GM18519 (cell line): Measurements from ENCODE around the gene CPXM2.

Experiments used
- ATAC-seq: cut with Tn5 transposase; IDR thresholded peaks from one replicate; pipeline ENCODE4 v1.9.1; 2021; ENCODE audit warnings: mild to moderate bottlenecking, moderate library complexity; ENCODE audit not compliant: unreplicated experiment, low FRiP score

The CPXM2 gene

DNA sequence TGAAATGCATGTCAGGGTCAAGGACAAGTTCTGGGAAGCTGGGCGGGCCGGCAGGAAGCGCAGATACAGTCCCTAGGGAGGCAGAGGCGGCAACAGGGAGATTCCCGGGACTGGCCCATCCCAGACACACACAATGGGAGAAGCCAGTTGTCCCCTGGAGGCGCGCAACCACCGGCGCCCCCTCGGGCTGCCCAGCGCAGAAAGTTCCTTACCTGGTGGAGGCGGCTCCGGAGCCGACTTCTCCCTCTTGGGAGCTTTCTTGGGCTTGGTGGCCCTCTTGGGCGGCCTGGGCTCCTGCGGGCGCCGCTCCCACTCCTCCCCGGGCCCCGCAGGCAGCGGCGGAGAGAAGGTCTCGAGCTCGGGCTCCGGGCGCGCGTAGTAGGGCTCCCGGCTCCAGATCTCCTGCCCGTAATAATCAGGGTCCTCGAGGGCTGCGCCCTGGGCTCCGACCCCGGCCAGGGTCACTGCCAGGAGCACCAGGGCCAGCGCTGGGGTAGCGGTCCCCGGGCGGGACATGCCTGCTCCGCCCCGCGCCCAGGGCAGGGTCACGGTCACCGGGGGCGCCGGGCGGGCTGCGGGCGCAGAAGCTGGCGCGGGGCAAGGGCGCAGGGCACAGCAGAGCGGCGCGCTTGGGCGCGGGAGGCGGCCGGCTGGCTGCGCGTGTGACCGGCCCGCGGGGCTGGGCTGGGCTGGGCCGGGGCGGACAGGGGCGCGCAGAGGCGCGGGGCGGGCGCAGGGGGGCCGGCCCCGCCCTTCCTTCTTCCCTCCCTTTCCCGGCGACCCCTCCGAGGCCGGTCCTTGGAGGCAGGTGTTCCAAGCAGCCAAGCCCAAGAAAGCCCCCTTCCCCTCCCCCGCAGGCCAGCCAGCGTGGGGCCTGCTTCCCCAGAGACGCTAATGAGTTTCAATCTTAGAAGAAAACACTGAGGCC, at the start of gene CPXM2:
CPXM2 (minus strand) TSS at position 664 of the 928 bp plus-strand sequence; CDS start at position 516, 148 bp downstream.
- no peak for ATAC-seq

GRCh38 chr10:123939591-123939990, 48.0 kb upstream of the CPXM2 start:
- ATAC-seq, result no peak

- ATAC-seq, result no peak
These were observed 47.3 kb upstream of the CPXM2 start for GRCh38 chr10:123938890-123939289.

GRCh38 chr10:123936426-123936825, 44.8 kb upstream of the CPXM2 start:
- ATAC-seq, result no peak

- no peak for ATAC-seq
These were observed 44.1 kb upstream of the CPXM2 start for GRCh38 chr10:123935680-123936079.

DNA sequence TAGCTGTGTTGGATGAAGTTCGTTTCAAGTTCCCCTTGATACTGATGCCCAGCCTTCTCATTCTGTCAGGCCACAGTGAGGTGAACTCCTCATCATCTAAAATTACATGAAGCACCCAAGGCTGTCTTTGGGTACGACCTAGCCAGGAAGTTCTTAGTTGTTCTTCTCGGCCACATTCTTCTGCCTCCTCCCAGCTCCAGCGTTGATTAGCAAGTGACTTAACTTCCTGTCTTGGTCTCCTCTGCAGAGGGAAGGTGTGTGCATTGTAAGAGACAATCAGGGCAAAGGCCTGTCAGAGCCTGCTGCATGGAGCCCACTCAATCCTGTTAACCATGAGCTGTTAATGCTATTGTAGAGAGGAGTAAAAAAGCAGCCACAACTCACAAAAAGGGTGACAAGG, 43.2 kb upstream of the CPXM2 start:
- ATAC-seq, result no peak

GRCh38 chr10:123930340-123931001, 38.9 kb upstream of the CPXM2 start:
- no peak for ATAC-seq

GRCh38 chr10:123929791-123930190, 38.2 kb upstream of the CPXM2 start:
- no peak for ATAC-seq

DNA sequence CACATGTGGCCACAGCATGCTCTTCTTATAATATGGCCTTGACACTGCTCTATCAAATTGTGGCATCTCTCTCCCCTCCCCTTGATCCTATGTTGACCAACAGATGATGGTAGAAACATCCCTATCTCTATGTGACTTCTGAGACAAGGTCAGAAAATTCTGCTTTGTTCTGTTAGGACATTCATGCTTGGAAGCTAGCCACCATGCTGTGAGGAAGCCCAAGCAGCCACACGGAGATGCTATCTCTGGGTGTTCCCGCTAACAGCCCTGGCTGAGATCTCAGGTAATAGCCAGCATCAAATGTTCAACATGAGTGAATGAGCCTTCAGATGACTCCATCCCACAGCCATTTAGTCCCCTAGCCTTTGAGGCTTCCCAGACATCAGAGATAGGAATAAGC, 36.8 kb upstream of the CPXM2 start:
- no peak for ATAC-seq

DNA sequence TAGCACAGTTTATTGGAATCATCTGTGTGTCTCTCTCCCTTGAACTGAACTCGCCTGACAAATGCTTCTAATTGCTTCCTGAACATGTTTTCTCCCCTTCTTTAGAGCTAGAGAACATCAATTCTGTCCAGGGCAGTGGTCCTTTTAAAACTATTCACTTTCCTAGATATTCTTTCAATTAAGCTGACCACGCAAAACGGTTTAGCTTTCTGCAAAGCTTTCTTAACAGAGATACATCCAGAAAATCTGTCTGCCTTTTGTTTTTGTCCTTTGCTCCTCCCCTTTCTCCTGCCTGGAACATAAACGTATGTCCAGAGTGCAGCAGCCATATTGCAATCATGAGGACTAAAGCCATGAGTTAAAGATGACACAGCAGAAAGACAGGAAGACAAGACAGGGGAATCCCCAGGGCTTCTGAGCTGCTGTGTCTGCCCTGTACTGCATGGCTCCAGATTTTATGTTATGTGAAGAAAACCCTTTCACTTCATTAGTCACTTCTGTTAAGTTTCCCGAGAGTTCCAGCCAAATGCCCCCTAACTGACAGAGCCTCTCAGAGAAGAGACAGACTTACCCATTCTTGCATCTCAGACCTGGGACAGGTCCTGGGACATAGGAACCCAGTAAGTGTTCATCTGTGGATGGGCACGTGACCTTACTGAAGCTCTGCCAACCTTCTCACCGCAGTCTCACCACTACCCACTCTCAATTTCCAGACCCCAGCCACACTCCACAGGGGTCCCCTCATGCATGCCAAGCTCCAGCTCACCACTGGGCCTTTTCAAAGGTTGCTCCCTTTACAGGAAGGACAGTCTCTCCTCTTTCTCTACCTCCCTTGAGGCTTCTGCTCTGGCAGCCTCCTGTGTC, 35.0 kb upstream of the CPXM2 start:
- no peak for ATAC-seq

DNA sequence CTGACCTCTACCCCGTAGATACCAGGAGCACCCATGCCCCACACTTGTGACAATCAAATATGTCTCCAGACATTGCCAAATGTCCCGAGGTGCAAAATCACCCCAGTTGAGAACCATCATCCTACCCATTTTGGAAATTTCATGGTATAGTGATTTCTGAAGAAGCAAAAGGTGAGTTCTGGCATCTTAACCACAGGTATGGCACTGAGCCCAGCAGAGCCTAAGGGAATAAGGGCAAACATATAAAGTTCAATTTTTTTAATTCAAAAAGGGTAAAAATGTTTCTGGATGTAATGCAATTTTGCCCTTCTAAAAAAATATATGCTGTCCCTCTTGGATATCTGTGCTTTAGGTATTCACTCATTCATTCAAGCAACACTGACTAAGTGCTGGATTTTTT, 30.5 kb upstream of the CPXM2 start:
- no peak for ATAC-seq

DNA sequence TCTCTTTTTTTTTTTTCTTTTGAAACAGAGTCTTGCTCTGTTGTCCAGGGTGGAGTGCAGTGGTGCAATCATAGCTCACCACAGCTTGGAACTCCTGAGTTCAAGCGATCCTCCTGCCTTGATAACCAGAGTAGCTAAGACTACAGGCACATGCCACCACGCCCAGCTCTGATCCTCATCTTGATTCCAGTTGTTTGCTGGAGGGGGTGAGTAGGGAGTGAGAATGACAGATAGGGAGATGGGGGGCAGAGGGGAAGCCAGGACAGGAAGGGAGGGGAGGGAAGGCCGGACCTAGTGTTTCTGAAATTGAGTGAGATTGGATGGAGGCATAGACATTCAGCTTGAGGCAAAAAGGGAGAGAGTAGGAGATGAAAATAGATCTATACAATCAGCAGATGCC, 25.2 kb upstream of the CPXM2 start:
- no peak for ATAC-seq

- no peak for ATAC-seq
These were observed 22.2 kb upstream of the CPXM2 start for GRCh38 chr10:123913688-123914268.

- no peak for ATAC-seq
These were observed 21.3 kb upstream of the CPXM2 start for GRCh38 chr10:123912871-123913270.

GRCh38 chr10:123912466-123912865, 20.9 kb upstream of the CPXM2 start:
- no peak for ATAC-seq

- ATAC-seq, result no peak
These were observed 20.3 kb upstream of the CPXM2 start for GRCh38 chr10:123911866-123912265.

DNA sequence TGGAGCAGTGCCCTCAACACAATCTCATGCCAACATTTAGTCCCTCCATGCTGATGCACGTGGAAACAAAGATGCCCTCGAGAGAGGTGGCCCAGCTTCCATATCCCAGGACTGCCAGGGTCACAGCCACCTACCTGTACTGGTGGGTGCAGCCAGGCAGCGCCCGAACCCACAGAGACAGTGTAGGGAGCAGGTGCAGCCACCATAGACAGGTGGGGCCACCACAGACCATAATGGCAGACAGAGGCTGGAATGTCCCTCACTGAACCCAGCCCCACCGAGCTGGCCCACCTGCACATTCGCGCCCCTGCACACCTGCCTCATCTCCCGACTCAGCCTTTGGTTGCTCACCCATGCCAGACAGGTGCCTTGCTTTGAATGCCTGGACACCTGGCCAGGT, 18.3 kb upstream of the CPXM2 start:
- no peak for ATAC-seq

GRCh38 chr10:123909426-123909825, 17.8 kb upstream of the CPXM2 start:
- no peak for ATAC-seq

GRCh38 chr10:123908379-123908778, 16.8 kb upstream of the CPXM2 start:
- ATAC-seq, result no peak

DNA sequence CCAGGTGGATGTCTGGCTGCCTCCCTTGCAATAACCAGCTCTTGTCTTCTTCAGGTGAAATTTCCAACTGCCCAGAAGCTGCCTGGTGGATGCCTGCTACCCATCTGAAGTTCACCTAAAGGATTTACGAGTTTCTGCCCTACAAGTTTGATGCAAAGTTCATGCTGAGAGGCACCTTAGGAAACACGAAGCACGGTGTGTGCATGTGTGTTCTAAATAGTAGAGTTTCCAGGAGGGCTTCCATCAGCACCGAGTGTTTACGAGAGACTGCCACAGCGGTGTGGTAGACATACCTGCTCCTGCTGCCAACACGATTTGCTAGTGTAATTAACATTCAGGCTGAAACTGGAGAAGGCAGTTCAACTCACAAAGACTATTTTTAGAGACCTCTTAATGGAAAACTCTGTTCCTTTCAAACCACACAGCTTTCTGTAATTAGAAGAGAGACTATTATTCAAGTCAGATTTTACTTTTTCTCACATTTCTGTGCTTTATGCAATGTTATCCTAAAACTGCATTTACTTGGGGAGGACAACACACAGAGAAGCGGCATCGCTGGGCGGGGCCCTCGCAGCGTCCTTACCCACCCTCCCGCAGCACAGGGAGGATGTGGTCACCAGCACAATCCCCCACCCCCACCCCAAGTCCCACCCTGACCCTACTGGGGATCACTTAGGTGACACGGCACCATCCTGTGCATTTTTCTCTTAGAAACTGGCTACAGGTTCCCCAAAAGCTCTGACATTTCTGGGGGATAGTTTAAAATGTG, 15.5 kb upstream of the CPXM2 start:
- no peak for ATAC-seq
